Measurements from ENCODE around the gene KDF1. TPM values are rescaled to one million over a fixed set of nuclear protein-coding genes. Genes with fewer than 3 reads are reported as not detected.
A peak's percentile ranks its signal among the peaks of the same experiment; 100 is the strongest.

KDF1 gene
- total and polyA plus RNA-seq, 2 donors (not counting 1 experiment from before 2014, with no cell fraction given): not detected

- TF ChIP-seq CTCF (conservative IDR thresholded peaks at IDR 0.05 in 1 of 2, IDR thresholded peaks at IDR 0.05 in 1 of 2; ENCODE audit: low read depth in 1 of 2, low read length in 2 of 2) (no peak), EZH2 (IDR thresholded peaks at IDR 0.05; ENCODE audit: low read length, missing control alignments) (no peak)
- no peak overlapping the region for H3K4me2 ChIP-seq (ENCODE audit: extremely low read depth, insufficient read depth, low read length)
- H4K20me1 ChIP-seq (ENCODE audit: control insufficient read depth, extremely low read depth, insufficient read depth, low read length): no peaks in the 10 kb centered on the region
- no peaks in the 10 kb centered on the region for H3K9me3 ChIP-seq (ENCODE audit: control insufficient read depth, insufficient read depth, low read depth, low read length)
- H3K27me3 ChIP-seq (ENCODE audit: control insufficient read depth, insufficient read depth, low read length): peaks cover 4% of the 10 kb centered on the region
- H3K4me3 ChIP-seq (replicated peaks in 1 of 4; ENCODE audit: control extremely low read depth in 1 of 4, insufficient read depth in 1 of 4, low read depth in 3 of 4, low read length in 4 of 4): no peak overlapping the region
- H3K27ac ChIP-seq (ENCODE audit: insufficient read depth, low read length): no peak overlapping the region
- H3K36me3 ChIP-seq (ENCODE audit: control insufficient read depth, insufficient read depth, low read length): no peaks in the 10 kb centered on the region
- no peak overlapping the region for H3K9ac ChIP-seq (ENCODE audit: insufficient read depth, low read length)
- no peaks in the 10 kb centered on the region for H3K79me2 ChIP-seq (ENCODE audit: control insufficient read depth, insufficient read depth, low read length)
- no peak overlapping the region for H2AFZ ChIP-seq (ENCODE audit: low read length)
- DNase-seq (ENCODE audit: low read depth in 2 of 2): peak in 1 of 2 donors; percentile 51
- no peaks in the 10 kb centered on the region for H3K4me1 ChIP-seq (ENCODE audit: control insufficient read depth, extremely low read depth, insufficient read depth, low read length)
Observed at GRCh38 chr1:26972390-26972789, 12.1 kb upstream of the KDF1 start.

GRCh38 chr1:26971590-26971989 lies 11.3 kb upstream of the KDF1 start:
- no peaks in the 10 kb centered on the region for H3K4me1 ChIP-seq (ENCODE audit: control insufficient read depth, extremely low read depth, insufficient read depth, low read length)
- H3K27me3 ChIP-seq (ENCODE audit: control insufficient read depth, insufficient read depth, low read length): peaks cover 4% of the 10 kb centered on the region
- no peak overlapping the region for H3K27ac ChIP-seq (ENCODE audit: insufficient read depth, low read length)
- no peaks in the 10 kb centered on the region for H3K9me3 ChIP-seq (ENCODE audit: control insufficient read depth, insufficient read depth, low read depth, low read length)
- no peaks in the 10 kb centered on the region for H3K79me2 ChIP-seq (ENCODE audit: control insufficient read depth, insufficient read depth, low read length)
- no peak for DNase-seq (ENCODE audit: low read depth in 2 of 2)
- H3K4me3 ChIP-seq (replicated peaks in 1 of 4; ENCODE audit: control extremely low read depth in 1 of 4, insufficient read depth in 1 of 4, low read depth in 3 of 4, low read length in 4 of 4): no peak overlapping the region
- TF ChIP-seq EZH2 (IDR thresholded peaks at IDR 0.05; ENCODE audit: low read length, missing control alignments) (no peak), CTCF (conservative IDR thresholded peaks at IDR 0.05 in 1 of 2, IDR thresholded peaks at IDR 0.05 in 1 of 2; ENCODE audit: low read depth in 1 of 2, low read length in 2 of 2) (no peak)
- no peaks in the 10 kb centered on the region for H3K36me3 ChIP-seq (ENCODE audit: control insufficient read depth, insufficient read depth, low read length)
- no peak overlapping the region for H2AFZ ChIP-seq (ENCODE audit: low read length)
- H3K4me2 ChIP-seq (ENCODE audit: extremely low read depth, insufficient read depth, low read length): no peak overlapping the region
- no peak overlapping the region for H3K9ac ChIP-seq (ENCODE audit: insufficient read depth, low read length)
- H4K20me1 ChIP-seq (ENCODE audit: control insufficient read depth, extremely low read depth, insufficient read depth, low read length): no peaks in the 10 kb centered on the region

- Histone ChIP-seq H3K4me2 (ENCODE audit: extremely low read depth, insufficient read depth, low read length) (no peak overlapping the region), H4K20me1 (ENCODE audit: control insufficient read depth, extremely low read depth, insufficient read depth, low read length) (no peaks in the 10 kb centered on the region), H3K36me3 (ENCODE audit: control insufficient read depth, insufficient read depth, low read length) (no peaks in the 10 kb centered on the region), H3K27me3 (ENCODE audit: control insufficient read depth, insufficient read depth, low read length) (peaks cover 4% of the 10 kb centered on the region), H3K4me3 (replicated peaks in 1 of 4; ENCODE audit: control extremely low read depth in 1 of 4, insufficient read depth in 1 of 4, low read depth in 3 of 4, low read length in 4 of 4) (no peak overlapping the region), H3K4me1 (ENCODE audit: control insufficient read depth, extremely low read depth, insufficient read depth, low read length) (no peaks in the 10 kb centered on the region), H3K9ac (ENCODE audit: insufficient read depth, low read length) (no peak overlapping the region), H3K9me3 (ENCODE audit: control insufficient read depth, insufficient read depth, low read depth, low read length) (no peaks in the 10 kb centered on the region), H3K79me2 (ENCODE audit: control insufficient read depth, insufficient read depth, low read length) (no peaks in the 10 kb centered on the region), H3K27ac (ENCODE audit: insufficient read depth, low read length) (no peak overlapping the region), H2AFZ (ENCODE audit: low read length) (no peak overlapping the region)
- peak in 1 of 2 donors; percentile 44 for DNase-seq (ENCODE audit: low read depth in 2 of 2)
- TF ChIP-seq EZH2 (IDR thresholded peaks at IDR 0.05; ENCODE audit: low read length, missing control alignments) (no peak), CTCF (conservative IDR thresholded peaks at IDR 0.05 in 1 of 2, IDR thresholded peaks at IDR 0.05 in 1 of 2; ENCODE audit: low read depth in 1 of 2, low read length in 2 of 2) (no peak)
Observed at GRCh38 chr1:26970810-26971209, 10.5 kb upstream of the KDF1 start.

All from fibroblast of lung (primary cell).